Tibial nerve (tissue), 4 donors: ENCODE measurements around the gene ABCB7. TPM values are rescaled to one million over a fixed set of nuclear protein-coding genes. Genes with fewer than 3 reads are reported as not detected.
"Not testable (repeated sequence)": the region's sequence is repeated elsewhere in the genome, so short reads cannot be mapped to it uniquely, and the experiment has no call there.

Source experiments
- DNase-seq, 2 donors: peaks; one replicate each; pipeline ENCODE4 v3.0.0-alpha.2; 2019; ENCODE audit warnings: low spot score in 2 of 2
- H3K27ac ChIP-seq, 4 donors: fragments of 200-600 bp; sonication (generic) in 3 of 4; one replicate each; pipeline ENCODE4 v1.5.1; 2017 to 2019; ENCODE audit warnings: mild to moderate bottlenecking in 1 of 4
- H3K27me3 ChIP-seq, 2 donors: fragments of 200-600 bp; sonication (generic) in 1 of 2; one replicate each; pipeline versions ENCODE4 v1.5.1 to v1.6.0; 2017 to 2019
- H3K36me3 ChIP-seq, 3 donors: fragments of 200-600 bp; sonication (generic); one replicate each; pipeline ENCODE4 v1.5.1; 2018 to 2019
- H3K4me1 ChIP-seq, 4 donors: fragments of 200-600 bp; sonication (generic) in 3 of 4; one replicate each; pipeline ENCODE4 v1.5.1; 2017 to 2019
- H3K4me3 ChIP-seq, 4 donors: fragments of 200-600 bp; sonication (generic) in 3 of 4; one replicate each; pipeline ENCODE4 v1.5.1; 2017 to 2019; ENCODE audit warnings: mild to moderate bottlenecking in 1 of 4, moderate library complexity in 1 of 4
- H3K9me3 ChIP-seq, 4 donors: fragments of 200-600 bp; sonication (generic) in 3 of 4; one replicate each; pipeline ENCODE4 v1.5.1; 2017 to 2019
- EP300 ChIP-seq, 2 donors: sonication (generic); formaldehyde crosslinking; IDR thresholded peaks; one replicate each; pipeline ENCODE4 v1.6.1; 2017; ENCODE audit warnings: antibody characterized with exemption in 2 of 2, mild to moderate bottlenecking in 1 of 2
- POLR2A ChIP-seq, 2 donors: fragments of 450-650 bp; IDR thresholded peaks; one replicate each; pipeline ENCODE4 v1.6.1; 2017; ENCODE audit warnings: antibody characterized with exemption in 2 of 2, mild to moderate bottlenecking in 2 of 2, moderate library complexity in 2 of 2
- WGBS, 2 donors: methylation state at CpG; one replicate each; pipeline ENCODE4 v1.1.5; 2018; 5-methylcytosine and 5-hydroxymethylcytosine counted together
- total RNA-seq, 4 donors: library from RNA; depleted of rRNA; stranded (reverse); fragments of >200 nt; gene quantifications; one replicate each; pipeline ENCODE4 v1.1.0, GENCODE V29; 2016
- TF ChIP-seq, protein P1 (sequence below), 5 experiments: fragments of 200-600 bp in 3 of 5; fragments of 450-650 bp in 2 of 5; sonication (generic) in 3 of 5; IDR thresholded peaks; one replicate each; pipeline ENCODE4 v1.5.1; 2016 to 2019; ENCODE audit warnings: antibody characterized with exemption in 5 of 5, mild to moderate bottlenecking in 3 of 5, moderate library complexity in 2 of 5

Gene ABCB7
- 10 to 100 TPM; 24.3 to 71.4 (median 35.3) TPM for total RNA-seq

GRCh38 chrX:75155827-75156525 lies at the start of gene ABCB7:
Gene ABCB7, minus strand, starts transcription at chrX:75156283. Its CDS starts 11 bp downstream, at chrX:75156272.
- Histone ChIP-seq H3K27me3 (no peaks in the 10 kb centered on the region), H3K27ac (peak within 1 kb of the TSS; percentile 17 to 87 (median 84)), H3K9me3 (no peaks in the 10 kb centered on the region), H3K4me3 (peak within 1 kb of the TSS; percentile 36 to 64 (median 54)), H3K4me1 (peaks cover 0 to 11% (median 4%) of the 10 kb centered on the region in 4 donors), H3K36me3 (no peaks in the 10 kb centered on the region)
- TF ChIP-seq EP300 (IDR thresholded peaks at IDR 0.05) (peak in 1 of 2 donors; percentile 77), POLR2A (IDR thresholded peaks at IDR 0.05) (no peak)
- TF ChIP-seq, protein P1, sequence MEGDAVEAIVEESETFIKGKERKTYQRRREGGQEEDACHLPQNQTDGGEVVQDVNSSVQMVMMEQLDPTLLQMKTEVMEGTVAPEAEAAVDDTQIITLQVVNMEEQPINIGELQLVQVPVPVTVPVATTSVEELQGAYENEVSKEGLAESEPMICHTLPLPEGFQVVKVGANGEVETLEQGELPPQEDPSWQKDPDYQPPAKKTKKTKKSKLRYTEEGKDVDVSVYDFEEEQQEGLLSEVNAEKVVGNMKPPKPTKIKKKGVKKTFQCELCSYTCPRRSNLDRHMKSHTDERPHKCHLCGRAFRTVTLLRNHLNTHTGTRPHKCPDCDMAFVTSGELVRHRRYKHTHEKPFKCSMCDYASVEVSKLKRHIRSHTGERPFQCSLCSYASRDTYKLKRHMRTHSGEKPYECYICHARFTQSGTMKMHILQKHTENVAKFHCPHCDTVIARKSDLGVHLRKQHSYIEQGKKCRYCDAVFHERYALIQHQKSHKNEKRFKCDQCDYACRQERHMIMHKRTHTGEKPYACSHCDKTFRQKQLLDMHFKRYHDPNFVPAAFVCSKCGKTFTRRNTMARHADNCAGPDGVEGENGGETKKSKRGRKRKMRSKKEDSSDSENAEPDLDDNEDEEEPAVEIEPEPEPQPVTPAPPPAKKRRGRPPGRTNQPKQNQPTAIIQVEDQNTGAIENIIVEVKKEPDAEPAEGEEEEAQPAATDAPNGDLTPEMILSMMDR (IDR thresholded peaks at IDR 0.05), result peak in 3 of 5 experiments; percentile 10 to 21 (median 18)
- 0 to 32% methylated on average over 18 to 35 of the region's 35 CpGs for WGBS, 2 donors
- peak; percentile 13 to 50 for DNase-seq

GRCh38 chrX:75188415-75189206 lies 32.5 kb upstream of the ABCB7 start:
- not testable (repeated sequence) for H3K27ac ChIP-seq, DNase-seq, H3K9me3 ChIP-seq, H3K4me1 ChIP-seq, H3K4me3 ChIP-seq, H3K36me3 ChIP-seq, H3K27me3 ChIP-seq
- WGBS, 2 donors, result 89 to 90% methylated on average over 26 to 27 of the region's 27 CpGs

DNA sequence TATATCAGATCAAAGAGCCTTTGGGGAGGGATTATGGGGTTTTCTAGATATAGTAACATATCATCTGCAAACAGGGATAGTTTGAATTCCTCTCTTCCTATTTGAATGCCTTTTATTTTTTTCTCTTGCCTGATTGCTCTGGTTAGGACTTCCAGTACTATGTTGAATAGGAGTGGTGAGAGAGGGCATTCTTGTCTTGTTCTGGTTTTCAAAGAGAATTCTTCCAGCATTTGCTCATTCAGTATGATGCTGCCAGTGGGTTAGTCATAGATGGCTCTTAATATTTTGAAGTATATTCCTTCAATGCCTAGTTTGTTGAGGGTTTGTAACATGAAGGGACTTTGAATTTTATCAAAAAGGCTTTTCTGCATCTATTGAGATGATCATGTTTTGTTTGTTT lies 25.6 kb upstream of the ABCB7 start:
- Histone ChIP-seq H3K4me3 (no peak overlapping the region), H3K27ac (no peak overlapping the region), H3K9me3 (no peaks in the 10 kb centered on the region), H3K27me3 (no peaks in the 10 kb centered on the region), H3K36me3 (no peaks in the 10 kb centered on the region), H3K4me1 (no peaks in the 10 kb centered on the region)
- TF ChIP-seq POLR2A (IDR thresholded peaks at IDR 0.05) (no peak), EP300 (IDR thresholded peaks at IDR 0.05) (no peak)
- TF ChIP-seq, protein P1 (IDR thresholded peaks at IDR 0.05), result no peak
- DNase-seq, result no peak

GRCh38 chrX:75179536-75180293 lies 23.6 kb upstream of the ABCB7 start:
- not testable (repeated sequence) for H3K4me3 ChIP-seq, DNase-seq, H3K9me3 ChIP-seq, H3K4me1 ChIP-seq, H3K27me3 ChIP-seq, H3K27ac ChIP-seq, H3K36me3 ChIP-seq
- WGBS, 2 donors, result 82% methylated on average over 11 of the region's 25 CpGs; no CpG with 5 or more reads in 1 of the 2 donors

- 84 to 86% methylated on average over 15 to 16 of the region's 16 CpGs for WGBS, 2 donors
- not testable (repeated sequence) for DNase-seq, H3K36me3 ChIP-seq, H3K27me3 ChIP-seq, H3K9me3 ChIP-seq, H3K4me1 ChIP-seq, H3K27ac ChIP-seq, H3K4me3 ChIP-seq
These were observed 16.3 kb upstream of the ABCB7 start for GRCh38 chrX:75172257-75172890.

DNA sequence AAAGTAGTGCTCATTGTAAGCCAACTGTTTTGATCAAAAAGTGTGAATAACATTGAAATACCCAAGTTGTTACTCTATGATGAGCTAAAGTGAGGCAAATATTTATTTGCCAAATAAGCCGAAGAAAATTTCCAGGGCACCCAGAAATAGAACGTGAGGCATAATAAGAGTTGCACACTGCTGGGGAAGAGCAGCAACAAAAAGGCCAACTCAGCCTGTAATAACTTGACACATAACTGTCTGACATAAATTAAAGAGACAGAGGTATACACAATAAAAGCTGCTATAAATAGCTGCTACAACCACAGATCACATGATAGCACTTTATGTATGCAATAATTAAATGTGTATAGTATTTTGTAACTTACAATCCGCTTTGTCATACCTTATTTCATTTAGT lies 2.0 kb upstream of the ABCB7 start:
- Histone ChIP-seq H3K27me3 (no peaks in the 10 kb centered on the region), H3K27ac (no peak overlapping the region), H3K4me3 (no peak overlapping the region), H3K36me3 (no peaks in the 10 kb centered on the region), H3K9me3 (no peaks in the 10 kb centered on the region), H3K4me1 (peaks cover 0 to 11% (median 4%) of the 10 kb centered on the region in 4 donors)
- WGBS, 2 donors, result 75 to 77% methylated on average over 3 of the region's 3 CpGs
- DNase-seq, result no peak
- no peak for TF ChIP-seq EP300 (IDR thresholded peaks at IDR 0.05)
- TF ChIP-seq, protein P1 (IDR thresholded peaks at IDR 0.05), result no peak
- no peak for TF ChIP-seq POLR2A (IDR thresholded peaks at IDR 0.05)
